HCT116 (cell line): ENCODE measurements around the gene TMEM184B. TPM values are rescaled to one million over a fixed set of nuclear protein-coding genes. Genes with fewer than 3 reads are reported as not detected.

ENCODE experiments used
- ATAC-seq: fragments of 200-7000 bp; cut with Tn5 transposase; 2 replicates; pipeline ENCODE4 v1.9.1; 2020; ENCODE audit warnings: mild to moderate bottlenecking, moderate library complexity
- BruUV-seq: library from RNA; stranded (reverse); fragments of 400-500 nt; replicated peaks from 2 replicates; lab custom pipeline; 2021; lab: Mats Ljungman, UMichigan
- CTCF ChIA-PET: fragments of 300-600 bp; sonication (Branson Sonifier 250); formaldehyde crosslinking; loops from one replicate; lab custom pipeline; 2021; ENCODE audit warnings: antibody characterized with exemption; lab: Charles Lee
- POLR2A ChIA-PET: fragments of 300-600, 350-600 bp; sonication (Branson Sonifier 250); formaldehyde crosslinking; loops from one replicate; lab custom pipeline; 2021; ENCODE audit warnings: antibody characterized with exemption; lab: Charles Lee
- RAD21 ChIA-PET, 2 experiments: fragments of 300-600 bp; sonication (Branson Sonifier 250); formaldehyde crosslinking; loops; one replicate each; lab custom pipeline; 2023; ENCODE audit warnings: low total read pairs in 2 of 2; ENCODE audit not compliant: uncharacterized antibody in 2 of 2, unreplicated experiment in 2 of 2, low non-redundant PET in 1 of 2; lab: Charles Lee
- DNase-seq: peaks from one replicate; pipeline ENCODE4 v3.0.0-alpha.2; 2010; ENCODE audit warnings: low read depth, low spot score
- H2AFZ ChIP-seq: fragments of 200-600 bp; shearing (Covaris generic), sonication (generic); 2 replicates; pipeline ENCODE4 v1.6.1; 2017; ENCODE audit warnings: low read depth, mixed run types, mixed read lengths, antibody characterized with exemption, low read length; ENCODE audit not compliant: poor library complexity, severe bottlenecking
- H3K27ac ChIP-seq: 2 replicates; pipeline ENCODE4 v1.5.1; 2012; ENCODE audit warnings: low read depth, low read length
- H3K27me3 ChIP-seq: fragments of 200-600 bp; sonication (generic); 2 replicates; pipeline ENCODE4 v1.6.1; 2016; ENCODE audit warnings: mixed run types, low read length, mixed read lengths; ENCODE audit not compliant: insufficient read depth
- H3K36me3 ChIP-seq, 2 experiments: fragments of 200-500 bp in 1 of 2; fragments of 200-600 bp in 1 of 2; sonication (Bioruptor generic) in 1 of 2; sonication (generic) in 1 of 2; 2 replicates each; pipeline versions ENCODE4 v1.5.1 to v1.6.1; 2014 to 2016; ENCODE audit warnings: low read length in 2 of 2, inconsistent platforms in 1 of 2, mixed read lengths in 1 of 2, mixed run types in 1 of 2; ENCODE audit not compliant: insufficient read depth in 2 of 2, control insufficient read depth in 1 of 2
- H3K4me1 ChIP-seq, 2 experiments: fragments of 200-600 bp in 1 of 2; sonication (generic) in 1 of 2; 2 replicates each; pipeline versions ENCODE4 v1.5.1 to v1.6.1; 2012 to 2017; ENCODE audit warnings: low read length in 2 of 2, inconsistent platforms in 1 of 2, mild to moderate bottlenecking in 1 of 2, mixed read lengths in 1 of 2, mixed run types in 1 of 2, moderate library complexity in 1 of 2; ENCODE audit not compliant: insufficient read depth in 2 of 2, control insufficient read depth in 1 of 2
- H3K4me2 ChIP-seq: fragments of 200-600 bp; sonication (generic); 2 replicates; pipeline ENCODE4 v1.6.1; 2017; ENCODE audit warnings: mixed run types, low read length, mixed read lengths
- H3K4me3 ChIP-seq, 2 experiments: fragments of 200-600 bp in 1 of 2; sonication (generic) in 1 of 2; replicated peaks in 1 of 2; 2 replicates each; pipeline ENCODE4 v1.5.1; 2011 to 2016; ENCODE audit warnings: low read length in 2 of 2, control low read depth in 1 of 2, low read depth in 1 of 2, mild to moderate bottlenecking in 1 of 2, mixed read lengths in 1 of 2, mixed run types in 1 of 2
- H3K79me2 ChIP-seq: fragments of 200-600 bp; sonication (generic); 2 replicates; pipeline ENCODE4 v1.6.1; 2017; ENCODE audit warnings: mild to moderate bottlenecking, mixed run types, low read length, moderate library complexity, mixed read lengths; ENCODE audit not compliant: insufficient read depth
- H3K9ac ChIP-seq: fragments of 200-600 bp; sonication (generic); 2 replicates; pipeline ENCODE4 v1.6.1; 2016; ENCODE audit warnings: low read length, mixed read lengths
- H3K9me2 ChIP-seq: fragments of 200-600 bp; sonication (generic), shearing (Covaris generic); 2 replicates; pipeline ENCODE4 v1.6.1; 2017; ENCODE audit warnings: mixed run types, mild to moderate bottlenecking, moderate library complexity; ENCODE audit not compliant: insufficient read depth
- H3K9me3 ChIP-seq, 2 experiments: fragments of 200-500 bp in 1 of 2; fragments of 200-600 bp in 1 of 2; sonication (Bioruptor generic) in 1 of 2; sonication (generic) in 1 of 2; 2 replicates each; pipeline ENCODE4 v1.6.1; 2014 to 2017; ENCODE audit warnings: low read length in 2 of 2, mixed read lengths in 2 of 2, inconsistent platforms in 1 of 2, low read depth in 1 of 2, mild to moderate bottlenecking in 1 of 2, mixed run types in 1 of 2, moderate library complexity in 1 of 2; ENCODE audit not compliant: control insufficient read depth in 1 of 2, insufficient read depth in 1 of 2
- H4K20me1 ChIP-seq: fragments of 200-600 bp; sonication (generic), shearing (Covaris generic); 2 replicates; pipeline ENCODE4 v1.6.1; 2017; ENCODE audit warnings: mixed run types, mild to moderate bottlenecking, moderate library complexity; ENCODE audit not compliant: insufficient read depth
- CBX3 ChIP-seq: IDR thresholded peaks from 2 replicates; pipeline ENCODE4 v1.6.1; 2012; ENCODE audit warnings: low read depth
- CEBPB ChIP-seq: IDR thresholded peaks from 2 replicates; pipeline ENCODE4 v1.6.1; 2012; ENCODE audit warnings: low read depth
- EZH2phosphoT487 ChIP-seq: fragments of 200-600 bp; IDR thresholded peaks from 2 replicates; pipeline ENCODE4 v1.6.1; 2018; ENCODE audit warnings: antibody characterized with exemption, borderline replicate concordance
- FOSL1 ChIP-seq: IDR thresholded peaks from 2 replicates; pipeline ENCODE4 v1.6.1; 2012; ENCODE audit warnings: low read depth
- JUND ChIP-seq: IDR thresholded peaks from 2 replicates; pipeline ENCODE4 v1.6.1; 2012
- POLR2A ChIP-seq: IDR thresholded peaks from 2 replicates; pipeline ENCODE4 v1.7.0; 2011; ENCODE audit warnings: borderline replicate concordance; ENCODE audit not compliant: insufficient read depth, insufficient read length; ENCODE audit errors: extremely low read depth
- POLR2AphosphoS5 ChIP-seq: IDR thresholded peaks from 2 replicates; pipeline ENCODE4 v1.6.1; 2011; ENCODE audit warnings: mild to moderate bottlenecking, low read depth, low read length, moderate library complexity
- RAD21 ChIP-seq: IDR thresholded peaks from 2 replicates; pipeline ENCODE4 v1.6.1; 2012; ENCODE audit warnings: low read depth, mild to moderate bottlenecking
- SIN3A ChIP-seq: IDR thresholded peaks from 2 replicates; pipeline ENCODE4 v1.6.1; 2012; ENCODE audit warnings: low read depth
- SP1 ChIP-seq: IDR thresholded peaks from 2 replicates; pipeline ENCODE4 v1.6.1; 2012; ENCODE audit warnings: low read depth
- SRF ChIP-seq: IDR thresholded peaks from 2 replicates; pipeline ENCODE4 v1.6.1; 2012; ENCODE audit warnings: low read depth
- TCF7L2 ChIP-seq: IDR thresholded peaks from 2 replicates; pipeline ENCODE4 v1.7.0; 2011; ENCODE audit warnings: borderline replicate concordance, inconsistent platforms; ENCODE audit not compliant: insufficient read depth, insufficient read length; ENCODE audit errors: extremely low read depth
- YY1 ChIP-seq: IDR thresholded peaks from 2 replicates; pipeline ENCODE4 v1.6.1; 2011; ENCODE audit warnings: low read length, low read depth, moderate library complexity, mild to moderate bottlenecking; ENCODE audit not compliant: insufficient replicate concordance; ENCODE audit errors: extremely low read depth
- ZFX ChIP-seq: fragments of 450-650 bp; IDR thresholded peaks from 2 replicates; pipeline ENCODE4 v1.6.1; 2017
- intact Hi-C: fragments of 100-400 bp; cut with micrococcal nuclease; formaldehyde crosslinking; loops from 2 replicates; pipeline ENCODE4 v1.10.0; 2022
- total RNA-seq: library from RNA; stranded (reverse); gene quantifications from one replicate; pipeline ENCODE4 v1.2.1, GENCODE V29; 2021; ENCODE audit not compliant: unreplicated experiment
- TF ChIP-seq, protein P1 (sequence below): IDR thresholded peaks from 2 replicates; pipeline ENCODE4 v1.6.1; 2012
- TF ChIP-seq, protein P2 (sequence below), 3 experiments: fragments of 200-600 bp in 1 of 3; sonication (generic) in 1 of 3; IDR thresholded peaks in 2 of 3; conservative IDR thresholded peaks in 1 of 3; 2 replicates each; pipeline ENCODE4 v1.5.1; 2012 to 2017; ENCODE audit warnings: low read depth in 2 of 3, low read length in 2 of 3, antibody characterized with exemption in 1 of 3, borderline replicate concordance in 1 of 3, control low read depth in 1 of 3, mild to moderate bottlenecking in 1 of 3, mixed read lengths in 1 of 3, mixed run types in 1 of 3, moderate library complexity in 1 of 3; ENCODE audit not compliant: insufficient read depth in 1 of 3
- TF ChIP-seq, protein P3 (sequence below): IDR thresholded peaks from 2 replicates; pipeline ENCODE4 v1.6.1; 2011; ENCODE audit warnings: mild to moderate bottlenecking, low read length, moderate library complexity; ENCODE audit not compliant: insufficient replicate concordance; ENCODE audit errors: extremely low read depth
- TF ChIP-seq, protein P4 (sequence below): IDR thresholded peaks from 2 replicates; pipeline ENCODE4 v1.6.1; 2012; ENCODE audit warnings: low read depth
- TF ChIP-seq, protein P5 (sequence below): IDR thresholded peaks from 2 replicates; pipeline ENCODE4 v1.6.1; 2012

The TMEM184B gene
- total RNA-seq, 1 experiment from 2014 or later, result 66.0 TPM

DNA sequence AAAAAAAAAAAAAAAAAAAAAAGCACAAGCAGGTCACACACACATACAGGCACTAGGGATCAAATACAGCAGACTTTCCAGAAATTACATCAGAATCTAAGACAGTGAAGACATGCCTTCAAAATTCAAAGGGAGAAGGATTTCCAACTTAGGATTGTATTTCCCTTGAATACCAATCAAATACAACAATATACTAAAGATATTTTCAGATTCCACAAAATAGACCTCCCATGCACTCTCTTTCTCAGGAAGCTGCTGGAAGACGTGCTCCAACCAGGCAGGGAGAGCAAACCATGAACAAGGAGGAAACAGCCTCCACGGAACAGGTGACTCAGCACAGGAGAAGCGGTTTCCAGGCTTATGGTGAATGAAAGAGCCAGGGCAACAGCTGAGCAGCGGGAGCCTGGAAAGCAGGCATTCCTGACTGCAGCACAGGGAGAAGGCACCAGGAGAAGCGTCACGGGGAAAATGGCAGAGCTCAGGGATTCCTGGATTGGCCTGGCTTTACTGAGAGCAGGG lies 32.0 kb downstream of the TMEM184B start:
- Histone ChIP-seq H2AFZ (no peak overlapping the region), H3K9me3 (no peaks in the 10 kb centered on the region), H3K36me3 (peaks cover 0 to 7% of the 10 kb centered on the region in 2 experiments; a peak in 1 of 4 replicates), H3K79me2 (no peaks in the 10 kb centered on the region; the same call in 1 of the 2 replicates), H3K27ac (peak overlapping the region; percentile 45; the same call in 1 of the 2 replicates), H4K20me1 (no peaks in the 10 kb centered on the region), H3K4me3 (no peak overlapping the region), H3K9ac (peak overlapping the region; percentile 37), H3K4me1 (peaks cover 36 to 48% of the 10 kb centered on the region in 2 experiments), H3K4me2 (peak overlapping the region; percentile 48), H3K27me3 (no peaks in the 10 kb centered on the region), H3K9me2 (no peaks in the 10 kb centered on the region)
- intact Hi-C loops, result no loop called here
- CTCF ChIA-PET, result interaction anchor here (1.0 to 1.8 kb wide), 2 partner anchors 145 to 188 kb away, joined by 3 to 5 read pairs; no protein-coding TSS in a partner anchor
- POLR2A ChIA-PET, result interaction anchor here (0.9 kb wide), 1 partner anchor 97 kb away, joined by 3 read pairs; no protein-coding TSS in a partner anchor
- ATAC-seq (peak; percentile 82), DNase-seq (peak; percentile 69)
- RAD21 ChIA-PET, result no interaction called here
- BruUV-seq, result no TSS peak
- TF ChIP-seq SIN3A, result 0 out of 2 replicates have a peak, but pooled peaks have one; percentile 30
- TF ChIP-seq CBX3, result peak; percentile 67; the same call in 1 of the 2 replicates
- TF ChIP-seq POLR2AphosphoS5, result peak; percentile 47
- TF ChIP-seq ZFX, result no peak
- peak; percentile 43 for TF ChIP-seq YY1
- TF ChIP-seq, protein P1, sequence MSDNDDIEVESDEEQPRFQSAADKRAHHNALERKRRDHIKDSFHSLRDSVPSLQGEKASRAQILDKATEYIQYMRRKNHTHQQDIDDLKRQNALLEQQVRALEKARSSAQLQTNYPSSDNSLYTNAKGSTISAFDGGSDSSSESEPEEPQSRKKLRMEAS, result peak; percentile 44; the same call in 1 of the 2 replicates
- TF ChIP-seq TCF7L2, result no peak
- TF ChIP-seq FOSL1, result peak; percentile 74
- TF ChIP-seq, protein P2, sequence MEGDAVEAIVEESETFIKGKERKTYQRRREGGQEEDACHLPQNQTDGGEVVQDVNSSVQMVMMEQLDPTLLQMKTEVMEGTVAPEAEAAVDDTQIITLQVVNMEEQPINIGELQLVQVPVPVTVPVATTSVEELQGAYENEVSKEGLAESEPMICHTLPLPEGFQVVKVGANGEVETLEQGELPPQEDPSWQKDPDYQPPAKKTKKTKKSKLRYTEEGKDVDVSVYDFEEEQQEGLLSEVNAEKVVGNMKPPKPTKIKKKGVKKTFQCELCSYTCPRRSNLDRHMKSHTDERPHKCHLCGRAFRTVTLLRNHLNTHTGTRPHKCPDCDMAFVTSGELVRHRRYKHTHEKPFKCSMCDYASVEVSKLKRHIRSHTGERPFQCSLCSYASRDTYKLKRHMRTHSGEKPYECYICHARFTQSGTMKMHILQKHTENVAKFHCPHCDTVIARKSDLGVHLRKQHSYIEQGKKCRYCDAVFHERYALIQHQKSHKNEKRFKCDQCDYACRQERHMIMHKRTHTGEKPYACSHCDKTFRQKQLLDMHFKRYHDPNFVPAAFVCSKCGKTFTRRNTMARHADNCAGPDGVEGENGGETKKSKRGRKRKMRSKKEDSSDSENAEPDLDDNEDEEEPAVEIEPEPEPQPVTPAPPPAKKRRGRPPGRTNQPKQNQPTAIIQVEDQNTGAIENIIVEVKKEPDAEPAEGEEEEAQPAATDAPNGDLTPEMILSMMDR (IDR thresholded peaks at IDR 0.05 in 2 of 3, conservative IDR thresholded peaks at IDR 0.05 in 1 of 3; ENCODE audit: borderline replicate concordance in 1 of 3, insufficient read depth in 1 of 3, low read depth in 2 of 3, low read length in 2 of 3), result no peak
- no peak for TF ChIP-seq POLR2A
- peak; percentile 79 for TF ChIP-seq JUND
- peak; percentile 68 for TF ChIP-seq SP1
- TF ChIP-seq SRF, result no peak
- TF ChIP-seq, protein P3, sequence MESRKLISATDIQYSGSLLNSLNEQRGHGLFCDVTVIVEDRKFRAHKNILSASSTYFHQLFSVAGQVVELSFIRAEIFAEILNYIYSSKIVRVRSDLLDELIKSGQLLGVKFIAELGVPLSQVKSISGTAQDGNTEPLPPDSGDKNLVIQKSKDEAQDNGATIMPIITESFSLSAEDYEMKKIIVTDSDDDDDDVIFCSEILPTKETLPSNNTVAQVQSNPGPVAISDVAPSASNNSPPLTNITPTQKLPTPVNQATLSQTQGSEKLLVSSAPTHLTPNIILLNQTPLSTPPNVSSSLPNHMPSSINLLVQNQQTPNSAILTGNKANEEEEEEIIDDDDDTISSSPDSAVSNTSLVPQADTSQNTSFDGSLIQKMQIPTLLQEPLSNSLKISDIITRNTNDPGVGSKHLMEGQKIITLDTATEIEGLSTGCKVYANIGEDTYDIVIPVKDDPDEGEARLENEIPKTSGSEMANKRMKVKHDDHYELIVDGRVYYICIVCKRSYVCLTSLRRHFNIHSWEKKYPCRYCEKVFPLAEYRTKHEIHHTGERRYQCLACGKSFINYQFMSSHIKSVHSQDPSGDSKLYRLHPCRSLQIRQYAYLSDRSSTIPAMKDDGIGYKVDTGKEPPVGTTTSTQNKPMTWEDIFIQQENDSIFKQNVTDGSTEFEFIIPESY, result no peak
- TF ChIP-seq CEBPB, result peak; percentile 7
- TF ChIP-seq, protein P4, sequence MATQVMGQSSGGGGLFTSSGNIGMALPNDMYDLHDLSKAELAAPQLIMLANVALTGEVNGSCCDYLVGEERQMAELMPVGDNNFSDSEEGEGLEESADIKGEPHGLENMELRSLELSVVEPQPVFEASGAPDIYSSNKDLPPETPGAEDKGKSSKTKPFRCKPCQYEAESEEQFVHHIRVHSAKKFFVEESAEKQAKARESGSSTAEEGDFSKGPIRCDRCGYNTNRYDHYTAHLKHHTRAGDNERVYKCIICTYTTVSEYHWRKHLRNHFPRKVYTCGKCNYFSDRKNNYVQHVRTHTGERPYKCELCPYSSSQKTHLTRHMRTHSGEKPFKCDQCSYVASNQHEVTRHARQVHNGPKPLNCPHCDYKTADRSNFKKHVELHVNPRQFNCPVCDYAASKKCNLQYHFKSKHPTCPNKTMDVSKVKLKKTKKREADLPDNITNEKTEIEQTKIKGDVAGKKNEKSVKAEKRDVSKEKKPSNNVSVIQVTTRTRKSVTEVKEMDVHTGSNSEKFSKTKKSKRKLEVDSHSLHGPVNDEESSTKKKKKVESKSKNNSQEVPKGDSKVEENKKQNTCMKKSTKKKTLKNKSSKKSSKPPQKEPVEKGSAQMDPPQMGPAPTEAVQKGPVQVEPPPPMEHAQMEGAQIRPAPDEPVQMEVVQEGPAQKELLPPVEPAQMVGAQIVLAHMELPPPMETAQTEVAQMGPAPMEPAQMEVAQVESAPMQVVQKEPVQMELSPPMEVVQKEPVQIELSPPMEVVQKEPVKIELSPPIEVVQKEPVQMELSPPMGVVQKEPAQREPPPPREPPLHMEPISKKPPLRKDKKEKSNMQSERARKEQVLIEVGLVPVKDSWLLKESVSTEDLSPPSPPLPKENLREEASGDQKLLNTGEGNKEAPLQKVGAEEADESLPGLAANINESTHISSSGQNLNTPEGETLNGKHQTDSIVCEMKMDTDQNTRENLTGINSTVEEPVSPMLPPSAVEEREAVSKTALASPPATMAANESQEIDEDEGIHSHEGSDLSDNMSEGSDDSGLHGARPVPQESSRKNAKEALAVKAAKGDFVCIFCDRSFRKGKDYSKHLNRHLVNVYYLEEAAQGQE, result no peak
- TF ChIP-seq, protein P5, sequence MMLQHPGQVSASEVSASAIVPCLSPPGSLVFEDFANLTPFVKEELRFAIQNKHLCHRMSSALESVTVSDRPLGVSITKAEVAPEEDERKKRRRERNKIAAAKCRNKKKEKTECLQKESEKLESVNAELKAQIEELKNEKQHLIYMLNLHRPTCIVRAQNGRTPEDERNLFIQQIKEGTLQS, result no peak
- TF ChIP-seq EZH2phosphoT487, result no peak
- TF ChIP-seq RAD21, result no peak
